B cell (primary cell): Measurements from ENCODE around the gene TFCP2L1. TPM values are rescaled to one million over a fixed set of nuclear protein-coding genes. Genes with fewer than 3 reads are reported as not detected.

Source experiments
- ATAC-seq: fragments of 200-7000 bp; cut with Tn5 transposase; one replicate; pipeline ENCODE4 v1.10.0; 2021; ENCODE audit warnings: low read depth, mild to moderate bottlenecking, moderate number of reproducible peaks, moderate library complexity
- CTCF ChIA-PET: fragments of 350-600 bp; sonication (Branson Sonifier 250); formaldehyde crosslinking; loops from one replicate; lab custom pipeline; 2021; ENCODE audit warnings: antibody characterized with exemption, inconsistent platforms; lab: Charles Lee
- POLR2A ChIA-PET: fragments of 350-600 bp; sonication (Branson Sonifier 250); formaldehyde crosslinking; loops from one replicate; lab custom pipeline; 2021; ENCODE audit warnings: antibody characterized with exemption; lab: Charles Lee
- DNase-seq: peaks from one replicate; pipeline ENCODE4 v3.0.0; 2013
- H2AFZ ChIP-seq: 2 replicates; pipeline ENCODE4 v1.6.1; 2012; ENCODE audit warnings: mild to moderate bottlenecking, low read depth, low read length; ENCODE audit not compliant: insufficient read depth, poor library complexity, severe bottlenecking
- H3K27ac ChIP-seq, 2 donors: 1 replicate in 1 of 2; 2 replicates in 1 of 2; pipeline ENCODE4 v1.5.1; 2012 to 2013; ENCODE audit warnings: low read length in 2 of 2, mild to moderate bottlenecking in 2 of 2, moderate library complexity in 1 of 2
- H3K27me3 ChIP-seq, 4 experiments: fragments of 200-600 bp in 1 of 4; sonication (generic) in 1 of 4; replicated peaks in 1 of 4; 1 replicate in 2 of 4; 2 replicates in 2 of 4; pipeline versions ENCODE4 v1.6.1 to v1.7.0; 2013 to 2016; ENCODE audit warnings: low read length in 3 of 4, mild to moderate bottlenecking in 2 of 4, mixed read lengths in 1 of 4, moderate library complexity in 1 of 4; ENCODE audit not compliant: insufficient read depth in 4 of 4, control insufficient read depth in 3 of 4; ENCODE audit errors: control extremely low read depth in 1 of 4
- H3K36me3 ChIP-seq, 2 experiments: replicated peaks in 1 of 2; 1 replicate in 1 of 2; 2 replicates in 1 of 2; pipeline versions ENCODE4 v1.6.1 to v1.7.1; 2013; ENCODE audit warnings: low read length in 1 of 2; ENCODE audit not compliant: insufficient read depth in 2 of 2, control insufficient read depth in 1 of 2; ENCODE audit errors: control extremely low read depth in 1 of 2, extremely low read depth in 1 of 2
- H3K4me1 ChIP-seq, 2 donors: fragments of 200-600 bp in 1 of 2; sonication (generic) in 1 of 2; 1 replicate in 1 of 2; 2 replicates in 1 of 2; pipeline versions ENCODE4 v1.5.1 to v1.6.1; 2013 to 2017; ENCODE audit warnings: low read length in 2 of 2; ENCODE audit not compliant: control insufficient read depth in 2 of 2, insufficient read depth in 2 of 2
- H3K4me2 ChIP-seq: replicated peaks from 2 replicates; pipeline ENCODE3; 2012; ENCODE audit warnings: mild to moderate bottlenecking, low read depth, low read length; ENCODE audit not compliant: poor library complexity, severe bottlenecking
- H3K4me3 ChIP-seq, 5 experiments: fragments of 200-600 bp in 1 of 5; sonication (generic) in 1 of 5; 1 replicate in 3 of 5; 2 replicates in 2 of 5; pipeline versions ENCODE4 v1.5.1 to v1.7.0; 2011 to 2016; ENCODE audit warnings: low read length in 4 of 5, mild to moderate bottlenecking in 4 of 5, low read depth in 2 of 5, control low read depth in 1 of 5, moderate library complexity in 1 of 5; ENCODE audit not compliant: insufficient read depth in 1 of 5; ENCODE audit errors: control extremely low read depth in 1 of 5, extremely low read depth in 1 of 5
- H3K79me2 ChIP-seq: fragments of 200-600 bp; sonication (generic); one replicate; pipeline ENCODE4 v1.6.0; 2016; ENCODE audit warnings: low read length; ENCODE audit not compliant: control insufficient read depth, insufficient read depth
- H3K9ac ChIP-seq: fragments of 200-600 bp; sonication (generic); 2 replicates; pipeline ENCODE4 v1.6.1; 2017; ENCODE audit warnings: mild to moderate bottlenecking, low read length, moderate library complexity
- H3K9me3 ChIP-seq, 3 donors: one replicate each; pipeline versions ENCODE4 v1.6.1 to v1.7.1; 2013; ENCODE audit warnings: low read length in 2 of 3; ENCODE audit not compliant: control insufficient read depth in 2 of 3, insufficient read depth in 1 of 3; ENCODE audit errors: control extremely low read depth in 1 of 3
- H4K20me1 ChIP-seq: 2 replicates; pipeline ENCODE4 v1.6.0; 2012; ENCODE audit warnings: mild to moderate bottlenecking, low read length; ENCODE audit not compliant: insufficient read depth, control insufficient read depth, poor library complexity, severe bottlenecking
- H3K27ac Mint-ChIP-seq: one replicate; pipeline ENCODE4 v1.8.0; 2021; ENCODE audit warnings: mixed read lengths
- H3K27me3 Mint-ChIP-seq: one replicate; pipeline ENCODE4 v1.8.0; 2021; ENCODE audit warnings: mixed read lengths
- H3K4me1 Mint-ChIP-seq: one replicate; pipeline ENCODE4 v1.8.0; 2021; ENCODE audit warnings: mixed read lengths
- H3K4me3 Mint-ChIP-seq: one replicate; pipeline ENCODE4 v1.8.0; 2021; ENCODE audit warnings: mixed read lengths
- H3K9me3 Mint-ChIP-seq: one replicate; pipeline ENCODE4 v1.8.0; 2022; ENCODE audit warnings: mixed read lengths; ENCODE audit not compliant: insufficient read depth
- CTCF ChIP-seq: fragments of 200-600 bp; IDR thresholded peaks from one replicate; pipeline ENCODE4 v1.8.0; 2022; ENCODE audit warnings: antibody characterized with exemption, mild to moderate bottlenecking
- EZH2 ChIP-seq: IDR thresholded peaks from 2 replicates; pipeline ENCODE4 v1.6.1; 2012; ENCODE audit warnings: borderline replicate concordance, low read depth, mild to moderate bottlenecking, moderate library complexity, low read length; ENCODE audit not compliant: insufficient read depth, poor library complexity, severe bottlenecking
- WGBS: methylation state at CpG from one replicate; pipeline ENCODE4 v1.1.5; 2013; ENCODE audit warnings: missing lambda C conversion rate; ENCODE audit not compliant: insufficient coverage; 5-methylcytosine and 5-hydroxymethylcytosine counted together
- intact Hi-C: fragments of 100-400 bp; cut with micrococcal nuclease; formaldehyde crosslinking; loops from one replicate; pipeline ENCODE4 v1.10.0; 2022
- polyA minus RNA-seq: library from RNA; depleted of rRNA, polyadenylated mRNA; stranded (reverse); fragments of >200 nt; gene quantifications from 2 replicates; pipeline ENCODE4 v1.2.3, GENCODE V29; 2012
- polyA plus RNA-seq: library from polyadenylated mRNA; depleted of rRNA; stranded (reverse); fragments of >200 nt; gene quantifications from 2 replicates; pipeline ENCODE4 v1.2.3, GENCODE V29; 2012
- total RNA-seq, 2 donors: library from RNA; stranded (reverse); fragments of 120-200 nt in 1 of 2; gene quantifications; 1 replicate in 1 of 2; 2 replicates in 1 of 2; pipeline versions ENCODE4 v1.2.3 to v1.2.4, GENCODE V29; 2013 to 2022

Gene TFCP2L1
- 0.05 TPM in 1 of 2 replicates, not detected in the other for total RNA-seq
- total RNA-seq (2013): 0.07 TPM
- polyA plus RNA-seq: 0.03 TPM in 1 of 2 replicates, not detected in the other
- polyA minus RNA-seq: not detected in 2 replicates

GRCh38 chr2:121284463-121285449 lies at the start of gene TFCP2L1:
Gene TFCP2L1, minus strand, starts transcription at chr2:121285202. Its CDS starts 93 bp downstream, at chr2:121285109.
- H3K4me3 ChIP-seq: peak within 1 kb of the TSS in 1 of 5 experiments; percentile 28

More at GRCh38 chr2:121284463-121285449, at the start of gene TFCP2L1:
- intact Hi-C loops: no loop called here
- peak; percentile 45 for ATAC-seq
- Histone ChIP-seq H2AFZ (peak within 1 kb of the TSS; percentile 28), H3K4me1 (peaks cover 5 to 6% of the 10 kb centered on the region in 2 donors), H3K4me2 (peak within 1 kb of the TSS; percentile 67), H3K9me3 (peaks cover 0 to 4% (median 0%) of the 10 kb centered on the region in 3 donors), H3K36me3 (no peaks in the 10 kb centered on the region), H3K27me3 (peaks cover 0 to 19% (median 7%) of the 10 kb centered on the region in 4 experiments), H3K9ac (peak within 1 kb of the TSS; percentile 37), H3K27ac (no peak within 1 kb of the TSS), H3K79me2 (no peaks in the 10 kb centered on the region), H4K20me1 (no peaks in the 10 kb centered on the region)
- Mint-ChIP-seq H3K27ac (no peak within 1 kb of the TSS), H3K4me3 (peak within 1 kb of the TSS; percentile 76), H3K9me3 (no peaks in the 10 kb centered on the region), H3K27me3 (peaks cover 48% of the 10 kb centered on the region), H3K4me1 (peaks cover 13% of the 10 kb centered on the region)
- TF ChIP-seq EZH2: no peak
- no peak for TF ChIP-seq CTCF
- POLR2A ChIA-PET: no interaction called here
- CTCF ChIA-PET: no interaction called here
- WGBS: 2% methylated on average over 119 of the region's 119 CpGs
- DNase-seq: peak; percentile 42
